Muscle layer of colon (tissue), 2 donors: Measurements from ENCODE around the gene ZFYVE21.

Experiments
- H3K27ac ChIP-seq: one replicate; pipeline ENCODE4 v1.7.0; 2013; ENCODE audit warnings: low read depth, mild to moderate bottlenecking, low read length, moderate library complexity
- H3K27me3 ChIP-seq, 2 donors: one replicate each; pipeline ENCODE4 v1.7.0; 2013; ENCODE audit warnings: low read length in 2 of 2, mild to moderate bottlenecking in 2 of 2; ENCODE audit not compliant: insufficient read depth in 2 of 2, control insufficient read depth in 1 of 2
- H3K36me3 ChIP-seq: one replicate; pipeline ENCODE4 v1.7.0; 2013; ENCODE audit warnings: mild to moderate bottlenecking, low read length; ENCODE audit not compliant: insufficient read depth
- H3K4me1 ChIP-seq: one replicate; pipeline ENCODE4 v1.7.0; 2013; ENCODE audit warnings: mild to moderate bottlenecking, low read length; ENCODE audit not compliant: insufficient read depth
- H3K4me3 ChIP-seq, 2 donors: one replicate each; pipeline ENCODE4 v1.7.0; 2013; ENCODE audit warnings: low read length in 2 of 2, low read depth in 1 of 2, mild to moderate bottlenecking in 1 of 2, moderate library complexity in 1 of 2
- H3K9ac ChIP-seq: one replicate; pipeline ENCODE4 v1.7.0; 2013; ENCODE audit warnings: low read length
- H3K9me3 ChIP-seq: one replicate; pipeline ENCODE4 v1.7.0; 2013; ENCODE audit warnings: mild to moderate bottlenecking, low read length
- donor health status: abdominal sarcoma.
- donor health status: Adenocarcinoma of cecum.

Gene ZFYVE21

DNA sequence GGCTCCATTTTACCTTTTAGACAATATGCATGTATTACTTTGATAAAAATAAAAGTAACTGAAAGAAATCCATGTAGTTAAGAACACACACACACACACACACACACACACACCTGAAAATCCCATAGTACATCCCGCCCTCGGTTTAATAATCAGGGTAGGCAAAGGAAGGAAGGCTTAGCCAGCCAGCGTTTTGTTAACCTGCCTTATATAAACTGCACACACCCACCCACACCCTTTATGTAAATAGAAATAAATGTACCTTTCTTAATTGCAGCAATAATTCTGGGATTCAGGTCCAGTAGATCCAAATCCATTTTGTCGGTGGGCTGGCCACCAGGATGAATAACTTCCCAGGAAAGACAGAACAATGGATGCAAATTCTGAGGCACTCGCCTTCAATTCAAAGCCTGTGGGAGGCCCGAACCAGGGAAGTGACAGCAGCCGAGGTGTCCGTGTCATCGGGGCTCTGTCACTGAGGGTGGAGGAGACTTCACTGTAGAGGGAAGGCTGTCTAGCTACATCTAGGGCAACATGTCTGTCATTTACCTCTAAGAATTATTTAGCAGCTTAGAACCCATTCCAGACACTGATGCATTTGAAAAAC, 4.7 kb upstream of the ZFYVE21 start:
- Histone ChIP-seq H3K9ac (no peak overlapping the region), H3K4me1 (peaks cover 26% of the 10 kb centered on the region), H3K4me3 (no peak overlapping the region), H3K27me3 (no peaks in the 10 kb centered on the region), H3K9me3 (no peaks in the 10 kb centered on the region), H3K36me3 (no peaks in the 10 kb centered on the region), H3K27ac (no peak overlapping the region)

DNA sequence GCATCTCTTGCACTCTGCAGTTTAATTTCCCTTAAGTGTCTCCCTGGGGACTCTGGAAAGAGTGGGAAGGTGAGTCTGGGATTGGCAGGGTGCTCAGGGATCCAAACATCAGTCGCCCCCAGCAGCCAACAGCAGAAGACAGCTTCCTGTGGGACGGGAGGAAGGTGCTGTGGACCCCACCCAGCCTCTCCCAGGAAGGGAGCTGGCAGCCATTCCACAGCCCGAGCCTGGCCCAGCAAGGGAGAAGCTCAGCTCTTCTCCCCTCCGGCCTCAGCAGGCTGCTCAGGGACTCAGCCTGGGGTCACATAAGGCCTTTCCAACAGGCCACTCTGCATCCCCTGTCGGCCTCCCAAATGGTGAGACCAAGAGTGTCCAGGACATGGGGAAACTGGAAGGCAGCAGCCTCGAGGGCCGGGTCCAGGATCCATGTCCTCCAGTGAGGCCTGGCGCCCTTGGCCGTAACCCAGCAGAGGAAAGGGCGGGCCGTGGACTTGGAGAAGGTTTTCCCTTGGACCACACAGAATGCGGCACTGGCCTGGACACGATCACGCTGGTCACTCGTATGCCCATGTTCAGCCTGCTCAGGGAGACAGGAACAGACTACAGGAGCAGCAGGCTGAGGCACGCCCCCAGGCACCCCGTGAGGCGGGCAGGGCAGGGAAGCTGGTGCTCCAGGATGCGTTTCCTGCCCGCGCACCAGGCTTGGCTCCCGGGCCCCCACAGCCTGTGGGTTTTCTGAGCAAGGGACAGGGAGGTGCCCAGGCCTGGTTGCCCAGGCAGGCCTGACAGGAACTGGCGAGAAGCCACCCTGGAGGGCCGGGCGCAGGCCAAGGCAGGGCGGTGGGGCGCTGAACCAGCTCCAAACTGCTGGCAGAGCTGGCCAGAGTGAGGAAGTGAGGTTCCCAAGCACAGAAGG, 3.8 kb upstream of the ZFYVE21 start:
- Histone ChIP-seq H3K36me3 (no peaks in the 10 kb centered on the region), H3K9me3 (no peaks in the 10 kb centered on the region), H3K27ac (no peak overlapping the region), H3K4me1 (peaks cover 29% of the 10 kb centered on the region), H3K4me3 (no peak overlapping the region), H3K9ac (no peak overlapping the region), H3K27me3 (no peaks in the 10 kb centered on the region)

DNA sequence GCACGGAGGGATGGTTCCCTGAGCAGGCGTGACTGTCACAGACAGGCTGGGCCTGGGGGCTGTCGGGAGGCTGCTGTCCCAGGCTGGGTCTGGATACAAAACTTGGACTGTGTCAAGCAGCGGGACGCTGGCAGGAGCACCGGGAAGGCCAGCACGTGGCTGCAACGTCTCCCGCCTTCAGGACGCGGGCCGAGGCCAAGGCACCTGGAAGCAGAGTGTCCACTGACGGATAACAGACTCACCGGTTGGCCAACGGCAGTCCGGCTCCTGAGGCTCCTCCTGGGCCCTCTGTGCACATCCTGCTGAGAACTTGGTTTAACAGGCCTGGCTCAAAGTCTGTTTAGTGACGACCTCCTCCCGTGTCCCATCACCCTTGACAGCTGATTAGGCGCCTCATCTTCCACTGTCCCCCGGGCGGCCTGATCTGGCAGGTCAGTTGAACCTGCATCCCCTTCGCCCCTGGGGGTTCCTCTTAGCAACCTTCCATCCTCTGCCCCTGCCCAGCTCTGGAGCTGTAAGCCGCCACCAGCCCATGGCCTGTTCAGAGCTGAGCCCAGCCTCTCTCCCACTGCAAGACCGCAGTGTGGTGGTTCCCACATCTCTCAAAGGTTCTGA, 2.9 kb upstream of the ZFYVE21 start:
- Histone ChIP-seq H3K9me3 (no peaks in the 10 kb centered on the region), H3K4me3 (no peak overlapping the region), H3K36me3 (no peaks in the 10 kb centered on the region), H3K9ac (no peak overlapping the region), H3K27me3 (no peaks in the 10 kb centered on the region), H3K27ac (no peak overlapping the region), H3K4me1 (peaks cover 39% of the 10 kb centered on the region)

DNA sequence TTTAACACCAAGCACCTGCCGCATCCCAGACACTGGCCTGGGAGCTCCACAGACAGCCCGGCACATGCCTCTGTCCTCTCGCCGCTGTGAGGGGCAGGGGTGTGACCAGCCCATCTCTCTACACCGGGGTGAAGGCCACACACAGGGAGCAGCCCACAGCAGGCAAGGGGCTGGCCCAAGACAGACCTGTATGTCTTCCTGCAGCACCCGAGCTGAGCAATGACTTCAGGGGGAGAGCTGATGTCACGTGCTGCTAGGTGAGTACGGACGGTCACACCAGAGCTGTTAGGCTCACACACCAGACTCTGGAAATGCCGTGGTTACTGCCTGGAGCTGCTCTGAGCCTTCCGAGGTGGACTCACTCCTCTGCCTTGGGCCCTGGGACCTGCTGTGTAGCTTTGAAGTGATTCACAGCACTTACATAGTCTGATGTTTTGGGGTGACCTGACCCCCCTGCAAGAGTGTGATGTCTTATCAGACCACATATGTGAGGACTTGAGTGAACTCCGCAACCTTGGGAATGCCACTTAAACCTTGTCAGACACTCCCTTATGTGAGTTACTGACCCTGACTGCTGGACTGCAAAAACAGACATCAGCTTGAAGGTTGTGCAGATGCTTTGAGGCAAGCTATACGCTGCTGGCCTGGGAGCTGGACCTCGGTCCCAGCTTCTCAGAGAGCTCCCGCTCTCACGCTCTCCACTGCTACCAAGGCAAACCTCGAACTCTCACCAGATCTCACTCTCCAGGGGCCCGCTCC, 2.1 kb upstream of the ZFYVE21 start:
- Histone ChIP-seq H3K4me1 (peaks cover 43% of the 10 kb centered on the region), H3K27me3 (no peaks in the 10 kb centered on the region), H3K9ac (no peak overlapping the region), H3K27ac (no peak overlapping the region), H3K4me3 (no peak overlapping the region), H3K36me3 (no peaks in the 10 kb centered on the region), H3K9me3 (no peaks in the 10 kb centered on the region)

DNA sequence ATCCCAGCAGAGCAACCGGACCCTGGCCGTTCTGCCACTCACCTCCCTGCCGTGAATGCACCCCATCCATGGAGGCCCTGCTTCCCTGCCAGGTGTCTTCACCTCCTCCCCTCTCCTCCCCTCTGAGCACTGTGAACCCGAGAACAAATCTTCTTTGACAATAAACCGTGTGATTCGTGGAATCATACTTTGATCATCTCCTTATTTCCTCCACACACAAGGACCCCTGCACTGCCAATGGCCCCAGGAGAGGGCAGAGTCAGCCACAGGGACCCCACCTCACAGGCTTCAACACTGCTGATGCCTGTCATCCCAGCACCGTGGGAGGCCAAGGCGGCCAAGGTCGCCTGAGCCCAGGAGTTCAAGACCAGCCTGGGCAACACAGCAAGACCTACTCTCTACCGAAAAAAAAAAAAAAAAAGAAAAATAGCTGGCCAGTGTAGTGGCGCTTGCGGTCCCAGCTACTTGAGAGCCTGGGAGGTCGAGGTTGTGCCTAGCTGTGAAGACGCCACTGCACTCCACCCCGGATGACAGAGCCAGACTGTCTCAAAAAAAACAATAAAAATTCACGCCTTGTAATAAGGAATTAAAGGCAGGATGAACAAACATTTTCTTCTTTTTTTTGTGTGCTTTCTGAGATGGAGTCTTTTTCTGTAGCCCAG, 1.4 kb upstream of the ZFYVE21 start:
- H3K4me3 ChIP-seq, result peak overlapping the region in 1 of 2 donors; percentile 74
- H3K36me3 ChIP-seq, result no peaks in the 10 kb centered on the region
- no peaks in the 10 kb centered on the region for H3K27me3 ChIP-seq
- no peak overlapping the region for H3K9ac ChIP-seq
- H3K9me3 ChIP-seq, result no peaks in the 10 kb centered on the region
- H3K27ac ChIP-seq, result no peak overlapping the region
- peaks cover 44% of the 10 kb centered on the region for H3K4me1 ChIP-seq

DNA sequence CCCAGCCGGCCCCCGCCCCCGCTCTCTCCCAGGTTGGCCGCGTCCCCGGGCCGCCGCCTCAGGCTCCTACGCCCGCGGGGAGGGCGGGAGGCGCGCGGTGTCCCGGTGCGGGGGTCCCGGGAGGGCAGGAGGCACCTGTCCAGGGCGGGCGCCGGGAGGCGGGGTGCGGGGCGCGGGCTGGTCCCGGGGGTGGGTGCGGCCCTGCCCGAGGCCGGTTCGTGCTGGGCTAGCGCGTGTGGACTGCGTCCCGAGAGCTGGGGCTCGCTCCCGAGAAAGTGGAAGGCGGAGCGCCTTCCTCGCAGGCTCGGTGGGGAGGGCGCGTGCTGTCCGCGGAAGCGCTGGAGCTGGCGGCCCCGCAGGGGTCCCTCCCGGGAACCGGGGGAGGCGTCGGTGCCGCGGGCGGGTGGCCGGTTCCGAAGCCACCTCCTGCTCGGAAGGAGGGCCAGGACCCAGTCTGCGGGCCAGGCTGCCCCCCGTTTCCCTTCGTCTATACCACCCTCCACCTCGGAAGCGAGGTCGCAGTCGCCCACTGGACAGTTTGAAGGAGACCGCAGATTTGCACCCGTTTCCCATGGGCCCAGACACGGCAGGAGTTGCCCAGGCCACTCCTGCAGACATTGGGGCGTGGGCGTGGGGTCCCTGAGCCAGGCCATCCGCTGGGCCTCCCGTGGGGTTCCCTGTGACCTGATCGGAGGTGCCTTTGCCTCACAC, 636 bp downstream of the ZFYVE21 start:
- peak overlapping the region; percentile 81 for H3K27ac ChIP-seq
- peak overlapping the region; percentile 51 for H3K9ac ChIP-seq
- H3K27me3 ChIP-seq, result no peaks in the 10 kb centered on the region
- H3K4me3 ChIP-seq, result peak overlapping the region; percentile 38 to 74
- no peaks in the 10 kb centered on the region for H3K9me3 ChIP-seq
- no peaks in the 10 kb centered on the region for H3K36me3 ChIP-seq
- peaks cover 44% of the 10 kb centered on the region for H3K4me1 ChIP-seq

DNA sequence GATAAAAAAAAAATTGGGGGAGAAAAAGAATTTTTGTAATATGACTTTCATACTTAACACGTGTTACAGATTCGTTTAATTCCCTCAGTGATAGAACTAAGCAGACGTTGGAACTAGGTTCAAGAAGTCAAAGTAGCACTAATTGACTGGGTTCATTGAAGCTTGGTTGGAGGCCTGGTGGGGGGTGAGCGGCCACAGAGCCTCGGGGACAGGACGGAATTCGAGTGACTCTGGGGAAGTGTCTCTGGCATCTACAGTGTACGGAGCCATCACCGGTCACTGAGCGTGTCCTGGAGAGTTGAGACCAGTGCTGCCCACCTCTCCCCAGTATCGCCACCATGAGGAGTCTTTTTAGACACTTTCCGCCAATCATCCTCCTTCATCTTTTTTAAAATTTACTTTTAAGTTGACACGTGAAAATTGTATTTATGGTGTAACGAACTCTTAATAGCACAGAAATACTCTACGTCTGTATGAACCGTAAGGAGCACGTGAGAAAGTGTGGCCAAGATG, 1.3 kb downstream of the ZFYVE21 start:
- Histone ChIP-seq H3K27me3 (no peaks in the 10 kb centered on the region), H3K9me3 (no peaks in the 10 kb centered on the region), H3K36me3 (no peaks in the 10 kb centered on the region), H3K4me1 (peaks cover 44% of the 10 kb centered on the region), H3K27ac (no peak overlapping the region), H3K4me3 (peak overlapping the region; percentile 38 to 74), H3K9ac (peak overlapping the region; percentile 51)

DNA sequence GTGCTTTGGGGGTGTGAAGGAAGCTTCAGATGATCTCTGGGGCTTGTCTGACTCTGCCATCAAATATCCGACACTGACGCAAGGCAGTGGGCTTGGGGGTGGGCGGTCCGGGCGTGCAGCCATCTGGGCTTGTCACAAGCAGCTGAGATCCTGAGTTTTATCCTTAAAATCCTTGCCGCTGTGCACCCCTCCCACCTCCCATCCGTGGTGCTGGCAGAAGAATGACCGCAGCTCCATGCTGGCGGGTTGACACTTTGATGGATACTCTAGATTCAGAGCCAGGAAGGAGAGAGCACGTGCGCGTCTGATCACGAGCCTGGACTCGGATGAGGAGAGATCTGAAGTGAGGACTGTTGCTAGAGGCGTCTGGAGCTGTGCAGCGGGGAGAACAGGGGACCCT, 3.0 kb downstream of the ZFYVE21 start:
- Histone ChIP-seq H3K9me3 (no peaks in the 10 kb centered on the region), H3K9ac (no peak overlapping the region), H3K36me3 (no peaks in the 10 kb centered on the region), H3K4me1 (peaks cover 41% of the 10 kb centered on the region), H3K27ac (no peak overlapping the region), H3K4me3 (peak overlapping the region in 1 of 2 donors; percentile 12), H3K27me3 (no peaks in the 10 kb centered on the region)

DNA sequence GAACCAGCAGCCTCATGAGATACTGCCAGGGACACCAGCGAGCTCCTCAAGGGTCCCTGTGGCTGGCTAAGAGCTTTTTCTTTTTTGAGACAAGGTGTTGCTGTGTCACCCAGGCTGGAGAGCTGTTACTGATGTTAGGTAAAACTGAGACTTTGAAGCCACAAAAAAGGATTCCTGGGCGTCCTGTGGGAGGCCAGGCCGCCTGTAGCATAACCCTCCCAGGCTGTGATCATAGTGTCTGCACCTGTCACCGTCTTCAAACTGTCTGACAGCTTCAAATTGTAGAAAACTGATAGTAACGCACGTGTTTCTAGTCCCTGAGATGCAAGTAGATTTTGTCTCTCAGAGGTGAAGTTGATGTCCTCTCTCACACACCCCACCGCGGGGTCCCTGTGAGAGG, 4.1 kb downstream of the ZFYVE21 start:
- no peak overlapping the region for H3K9ac ChIP-seq
- H3K4me3 ChIP-seq, result no peak overlapping the region
- no peaks in the 10 kb centered on the region for H3K36me3 ChIP-seq
- no peak overlapping the region for H3K27ac ChIP-seq
- H3K9me3 ChIP-seq, result no peaks in the 10 kb centered on the region
- H3K4me1 ChIP-seq, result peaks cover 47% of the 10 kb centered on the region
- H3K27me3 ChIP-seq, result no peaks in the 10 kb centered on the region

DNA sequence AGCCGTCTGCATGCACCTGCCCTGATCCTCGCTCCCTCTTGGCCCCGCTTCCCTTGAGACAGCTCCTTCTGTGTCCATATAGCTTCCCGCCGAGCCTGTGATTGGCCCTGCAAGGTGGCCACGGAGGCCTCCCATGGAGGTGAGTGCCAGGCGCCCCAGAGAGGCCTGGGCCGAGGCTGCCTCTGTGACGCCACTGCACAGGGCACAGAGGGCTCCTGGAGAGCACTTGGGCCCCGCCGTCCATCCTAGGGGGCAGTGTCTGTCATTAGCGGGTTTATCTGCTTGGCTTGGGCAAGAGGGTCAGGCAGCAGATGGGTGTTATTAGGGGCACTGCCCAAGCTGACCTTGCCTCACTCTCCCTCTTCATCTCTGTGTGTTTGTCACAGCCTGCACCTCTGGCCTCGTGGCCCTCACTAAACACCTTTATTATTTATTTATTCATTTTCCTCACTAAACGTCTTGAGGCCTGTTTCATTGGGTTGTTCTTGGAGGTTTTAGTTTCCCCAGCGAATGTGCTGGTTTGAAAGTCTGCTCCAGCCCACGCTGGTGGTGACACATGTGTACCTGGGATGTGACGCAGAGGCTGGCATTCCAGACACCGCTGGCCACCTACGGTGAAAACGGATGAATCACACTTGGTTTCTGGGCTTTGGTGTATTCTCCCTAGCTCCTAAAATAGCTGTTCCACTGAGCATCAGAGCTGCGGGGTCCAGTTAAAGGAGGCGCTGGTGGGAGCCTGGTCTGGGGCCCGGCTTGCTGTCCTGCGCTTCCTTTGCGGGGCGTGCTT, 5.9 kb downstream of the ZFYVE21 start:
- Histone ChIP-seq H3K9ac (no peak overlapping the region), H3K9me3 (no peaks in the 10 kb centered on the region), H3K27me3 (no peaks in the 10 kb centered on the region), H3K27ac (no peak overlapping the region), H3K4me1 (peaks cover 52% of the 10 kb centered on the region), H3K36me3 (peaks cover 7% of the 10 kb centered on the region), H3K4me3 (no peak overlapping the region)
